H54 (cell line): ENCODE measurements around the gene CCDC57.
"Not testable (repeated sequence)": the region's sequence is repeated elsewhere in the genome, so short reads cannot be mapped to it uniquely, and the experiment has no call there.

Source experiments
- DNase-seq: peaks from one replicate; pipeline ENCODE4 v3.0.0; 2011; ENCODE audit warnings: low spot score, mixed read lengths; ENCODE audit not compliant: insufficient read length
- FAIRE-seq: peaks from 3 replicates; lab custom pipeline; 2011; peaks lifted over from hg19 to GRCh38; lab: Jason Lieb, UNC
- POLR2A ChIP-seq: IDR thresholded peaks from 2 replicates; pipeline ENCODE4 v1.6.1; 2011; ENCODE audit warnings: low read depth, mild to moderate bottlenecking, low read length

The CCDC57 gene

DNA sequence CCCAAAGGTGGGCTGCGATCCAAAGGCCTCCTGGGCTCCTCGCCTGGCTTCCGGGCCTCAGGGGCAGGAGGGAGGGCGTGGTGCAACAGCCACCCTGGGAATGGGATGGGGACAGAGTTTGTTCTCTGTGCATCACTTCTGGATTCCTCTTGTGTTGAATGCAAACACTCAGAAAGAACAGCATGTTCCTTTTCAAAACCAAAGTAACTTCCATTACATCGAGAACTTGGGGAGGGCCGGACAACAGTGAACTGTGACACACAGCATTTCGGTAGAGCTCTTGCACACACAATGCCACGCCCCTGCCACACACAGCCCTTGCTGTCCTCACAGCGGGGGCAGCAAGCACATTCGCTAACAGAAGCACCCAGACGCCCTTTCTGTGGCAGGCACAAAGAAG, 78.5 kb downstream of the CCDC57 start:
- TF ChIP-seq POLR2A = no peak
- FAIRE-seq (no peak), DNase-seq (no peak)

- not testable (repeated sequence) for FAIRE-seq, DNase-seq
These were observed 79.3 kb downstream of the CCDC57 start for GRCh38 chr17:82133166-82133953.

DNA sequence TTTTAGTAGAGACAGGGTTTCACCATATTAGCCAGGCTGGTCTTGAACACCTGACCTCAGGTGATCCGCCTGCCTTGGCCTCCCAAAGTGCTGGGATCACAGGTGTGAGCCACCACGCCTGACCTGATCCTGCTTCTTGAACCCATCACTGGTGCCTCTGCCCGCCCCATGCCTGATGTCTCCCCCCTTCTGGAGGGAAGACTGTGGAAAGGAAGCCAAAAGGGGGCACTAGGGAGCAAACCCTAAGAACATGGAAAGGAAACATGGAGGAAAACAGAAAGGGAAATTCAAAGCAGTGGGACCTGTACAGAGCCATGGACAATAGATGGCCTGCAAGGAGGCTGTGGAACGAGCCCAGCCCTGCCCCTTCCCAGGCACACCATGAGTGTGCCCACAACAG, 83.5 kb downstream of the CCDC57 start:
- no peak for DNase-seq
- FAIRE-seq = no peak
- TF ChIP-seq POLR2A = no peak

- FAIRE-seq = no peak
- no peak for DNase-seq
These were observed 84.4 kb downstream of the CCDC57 start for GRCh38 chr17:82128287-82128686.

DNA sequence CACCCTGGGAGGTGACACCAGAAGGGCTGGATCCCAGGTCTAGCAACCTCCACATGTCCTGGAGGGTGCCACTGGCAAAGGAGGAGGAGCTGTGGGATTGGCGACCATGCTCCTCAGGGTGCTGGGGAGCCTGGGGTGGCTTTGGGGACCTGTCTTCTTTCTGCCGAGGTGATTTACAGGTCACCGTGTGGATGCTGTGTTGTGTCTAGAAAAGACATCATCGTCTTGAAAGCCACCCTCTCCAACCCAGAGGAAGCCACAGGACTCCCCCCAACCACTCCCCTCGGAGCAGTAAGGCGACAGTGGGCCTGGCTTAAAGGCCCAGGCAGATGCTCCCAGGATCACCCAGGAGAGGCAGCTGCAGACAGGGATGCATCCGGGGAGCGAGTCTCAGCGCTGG, 84.9 kb downstream of the CCDC57 start:
- FAIRE-seq = no peak
- no peak for TF ChIP-seq POLR2A

More at GRCh38 chr17:82128287-82128686, 84.4 kb downstream of the CCDC57 start:
- no peak for TF ChIP-seq POLR2A

DNA sequence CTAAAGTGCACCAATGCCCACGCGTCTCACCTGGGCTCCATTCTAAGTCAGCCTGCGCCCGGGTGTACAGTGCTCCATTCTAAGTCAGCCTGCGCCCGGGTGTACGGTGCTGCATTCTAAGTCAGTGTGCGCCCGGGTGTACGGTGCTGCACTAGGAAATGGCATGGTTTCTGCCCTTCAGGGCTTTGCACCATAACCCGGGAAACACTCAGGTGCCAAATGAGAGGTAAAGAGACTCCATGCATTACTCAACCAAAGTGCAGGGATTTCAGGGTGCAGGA, 85.4 kb downstream of the CCDC57 start:
- no peak for FAIRE-seq
- no peak for DNase-seq
- no peak for TF ChIP-seq POLR2A

More for the DNA sequence above, 84.9 kb downstream of the CCDC57 start:
- DNase-seq = no peak

DNA sequence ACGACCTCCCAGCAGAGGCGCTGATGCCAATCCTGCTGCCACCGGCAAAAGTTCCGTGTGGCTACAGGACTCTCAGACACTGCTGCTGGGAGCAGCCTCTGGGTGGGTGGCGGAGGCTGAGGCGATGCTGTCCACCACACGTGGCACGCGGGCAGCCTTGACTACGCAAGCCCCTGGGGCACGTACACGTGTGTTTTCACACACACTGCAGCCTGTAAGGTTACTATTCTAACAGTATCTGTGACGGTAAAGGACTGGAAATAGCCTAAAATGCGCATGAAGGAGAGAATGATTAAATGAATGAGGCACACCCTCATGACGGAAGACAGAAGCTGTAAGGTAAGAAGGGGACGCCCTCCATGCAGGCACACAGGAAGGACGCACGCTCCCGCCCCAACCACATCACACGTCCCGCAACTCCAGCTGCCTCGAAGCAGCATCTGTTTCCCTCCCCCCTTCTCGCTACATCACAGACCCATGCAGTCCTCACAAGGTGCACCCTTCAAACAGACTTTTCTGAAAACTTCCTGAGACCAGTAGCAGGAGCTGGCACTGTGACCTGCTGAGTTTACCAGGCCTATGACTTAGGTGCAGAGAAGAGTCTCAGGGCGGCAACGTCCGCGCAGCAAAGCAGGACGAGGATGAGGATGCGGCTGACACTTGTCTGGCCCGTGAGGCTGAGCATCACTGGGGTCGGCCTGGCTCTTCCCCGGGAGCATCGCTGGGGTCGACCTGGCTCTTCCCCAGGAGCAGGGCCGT, 85.9 kb downstream of the CCDC57 start:
- FAIRE-seq (no peak), DNase-seq (no peak)
- no peak for TF ChIP-seq POLR2A

- DNase-seq (no peak), FAIRE-seq (no peak)
- TF ChIP-seq POLR2A = no peak
These were observed 88.5 kb downstream of the CCDC57 start for GRCh38 chr17:82124101-82124500.

DNA sequence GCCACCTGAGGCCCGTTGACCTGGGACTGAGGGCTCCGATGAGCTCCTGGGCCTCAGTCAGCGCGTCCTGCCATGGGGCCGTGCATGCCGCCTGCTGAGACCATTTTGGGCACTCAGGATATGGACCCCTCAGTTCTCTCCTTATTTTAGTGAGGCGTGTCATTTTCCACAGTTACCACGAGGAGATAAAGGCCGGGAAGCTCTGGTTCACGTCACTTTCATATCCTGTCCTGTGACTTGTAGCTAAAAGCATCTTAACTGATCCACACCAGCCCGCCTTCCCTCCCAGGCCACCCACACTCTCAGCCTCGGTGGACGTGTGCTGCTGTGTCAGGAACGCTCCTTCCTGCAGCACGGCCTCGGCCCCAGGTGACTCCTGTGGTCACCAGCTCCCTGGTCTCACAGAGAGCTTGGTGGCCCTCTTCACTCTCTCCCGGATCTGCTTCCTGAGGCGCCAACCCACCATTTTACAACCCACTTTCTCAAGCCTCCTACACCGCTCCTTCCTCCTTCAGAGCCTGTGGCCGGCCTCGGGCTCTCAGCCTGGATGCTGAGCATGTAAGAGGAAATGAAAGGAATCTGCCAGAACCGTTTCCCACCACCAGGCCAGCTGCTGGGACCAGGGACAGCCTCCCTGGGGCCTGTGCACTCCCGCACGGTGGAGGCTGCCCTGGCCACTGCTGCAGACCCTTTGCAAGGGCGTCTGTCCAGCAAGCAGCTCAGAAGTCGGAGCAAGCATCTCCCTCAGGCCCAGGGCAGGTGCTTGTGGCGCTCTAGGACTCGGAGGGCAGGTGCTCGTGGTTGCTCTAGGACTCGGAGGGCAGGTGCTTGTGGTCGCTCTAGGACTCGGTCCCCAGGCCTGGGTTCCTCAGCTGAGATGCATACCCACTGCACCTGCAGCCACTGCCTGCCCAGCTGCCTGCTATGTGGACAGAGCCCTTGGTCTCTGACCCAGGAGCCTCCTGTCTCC, 90.7 kb downstream of the CCDC57 start:
- DNase-seq = no peak
- no peak for FAIRE-seq

GRCh38 chr17:82121246-82121645, 91.4 kb downstream of the CCDC57 start:
- FAIRE-seq (no peak), DNase-seq (no peak)
- no peak for TF ChIP-seq POLR2A

More for the DNA sequence above, 90.7 kb downstream of the CCDC57 start:
- TF ChIP-seq POLR2A = no peak

DNA sequence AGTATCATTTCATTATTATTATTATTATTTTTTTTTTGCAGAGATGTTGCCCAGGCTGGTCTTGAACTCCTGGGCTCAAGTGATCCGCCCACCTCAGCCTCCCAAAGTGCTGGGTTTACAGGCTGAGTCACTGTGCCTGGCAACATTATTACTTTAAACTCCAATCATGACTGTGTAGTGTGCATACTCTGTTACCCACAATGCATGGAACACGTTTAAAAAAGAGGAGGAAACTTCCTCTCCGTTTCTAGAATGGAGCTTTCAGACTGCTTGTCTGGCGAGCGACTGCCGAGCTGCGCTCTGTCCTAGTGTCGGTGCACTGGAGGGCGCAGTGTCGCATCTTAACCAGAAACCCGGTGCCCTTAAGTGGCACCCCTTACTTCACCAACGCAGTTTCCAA, 92.5 kb downstream of the CCDC57 start:
- no peak for TF ChIP-seq POLR2A
- no peak for DNase-seq
- FAIRE-seq = no peak

DNA sequence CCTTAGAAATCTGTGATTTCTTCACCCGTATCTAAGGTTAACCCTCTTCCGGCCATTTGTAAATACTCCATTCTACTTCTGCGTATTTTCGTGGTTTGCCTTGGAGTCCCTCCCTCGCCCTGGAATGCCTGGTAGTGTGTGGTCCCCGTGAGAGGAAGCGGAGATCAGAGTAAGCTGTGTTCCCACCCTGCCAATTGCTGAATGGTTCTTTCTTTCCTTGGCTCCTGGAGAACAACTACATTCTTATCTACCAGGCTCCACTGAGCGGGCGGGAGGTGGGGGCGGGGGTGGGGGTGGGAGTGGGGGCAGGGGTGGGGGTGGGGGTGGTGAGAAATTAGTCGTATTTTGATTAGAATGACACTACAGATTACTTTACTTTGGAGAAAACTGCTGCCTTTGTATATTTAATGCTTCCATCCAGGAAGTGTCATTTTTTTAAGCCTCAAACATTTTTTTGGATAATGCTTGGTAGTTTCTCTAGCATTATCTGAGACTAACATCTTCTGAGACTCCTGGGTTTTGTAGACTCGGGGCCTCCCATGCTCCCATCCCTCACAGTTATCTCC, 93.7 kb downstream of the CCDC57 start:
- TF ChIP-seq POLR2A = no peak
- FAIRE-seq (no peak), DNase-seq (no peak)

DNA sequence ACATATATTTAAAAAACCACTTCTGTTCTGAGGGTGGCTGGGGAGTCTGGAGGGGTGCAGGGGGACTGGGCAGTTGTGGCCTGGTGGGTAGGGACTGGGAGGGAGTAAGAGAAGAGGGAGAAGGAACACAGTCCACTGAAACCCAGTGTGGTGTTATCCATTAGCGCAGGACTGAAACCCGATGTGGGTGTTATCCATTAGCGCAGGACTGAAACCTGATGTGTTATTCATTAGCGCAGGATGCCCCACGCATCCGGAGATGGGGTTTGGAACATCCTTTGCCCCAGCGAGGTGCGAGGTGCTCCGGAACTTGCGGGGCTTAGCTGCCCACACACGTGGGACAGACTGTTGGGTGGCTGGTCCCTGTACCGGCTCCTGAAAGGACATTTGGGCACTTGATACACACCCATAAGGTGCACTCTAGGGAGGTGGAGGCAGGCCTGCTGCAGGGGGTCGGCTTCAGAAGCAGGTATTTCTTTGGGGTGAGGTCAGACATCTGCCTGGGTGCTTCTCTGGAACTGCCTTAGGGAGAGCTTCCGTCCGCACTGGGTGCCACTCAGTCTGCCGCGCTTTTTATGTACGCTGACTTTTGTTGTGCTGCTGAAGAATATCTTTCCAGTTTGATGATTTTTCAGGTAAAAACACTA, 94.4 kb downstream of the CCDC57 start:
- no peak for DNase-seq
- no peak for FAIRE-seq
- no peak for TF ChIP-seq POLR2A
